Stimulated activated memory B cell treated with anti-CD40 and anti-IgM and Interleukin-4, amounts not matched to agents 10 μg/mL and 1 μg/mL and 100 μg/mL, for 72 hours (primary cell): ENCODE data around the gene MAK.
"Not testable (repeated sequence)": the region's sequence is repeated elsewhere in the genome, so short reads cannot be mapped to it uniquely, and the experiment has no call there.

Experiments used
- ATAC-seq: fragments of 150-1000 bp; cut with Tn5 transposase; 2 replicates; pipeline ENCODE4 v1.10.0; 2021
- H3K27ac Mint-ChIP-seq: one replicate; pipeline ENCODE4 v1.8.0; 2022; ENCODE audit warnings: mild to moderate bottlenecking, mixed read lengths
- H3K27me3 Mint-ChIP-seq: one replicate; pipeline ENCODE4 v1.8.0; 2022; ENCODE audit warnings: mixed read lengths
- H3K36me3 Mint-ChIP-seq: one replicate; pipeline ENCODE4 v1.8.0; 2022; ENCODE audit warnings: mixed read lengths
- H3K4me1 Mint-ChIP-seq: one replicate; pipeline ENCODE4 v1.8.0; 2022; ENCODE audit warnings: mixed read lengths
- H3K4me3 Mint-ChIP-seq: one replicate; pipeline ENCODE4 v1.8.0; 2022; ENCODE audit warnings: mild to moderate bottlenecking, moderate library complexity, mixed read lengths
- H3K9me3 Mint-ChIP-seq: one replicate; pipeline ENCODE4 v1.8.0; 2022; ENCODE audit warnings: mixed read lengths

The MAK gene

GRCh38 chr6:10834823-10835222, 3.5 kb downstream of the MAK start:
- H3K27me3 Mint-ChIP-seq, result peaks cover 44% of the 10 kb centered on the region
- no peak for ATAC-seq
- no peak overlapping the region for H3K27ac Mint-ChIP-seq
- peaks cover 4% of the 10 kb centered on the region for H3K9me3 Mint-ChIP-seq
- H3K36me3 Mint-ChIP-seq, result no peaks in the 10 kb centered on the region
- peaks cover 28% of the 10 kb centered on the region for H3K4me1 Mint-ChIP-seq
- H3K4me3 Mint-ChIP-seq, result no peak overlapping the region

- Mint-ChIP-seq H3K36me3 (no peaks in the 10 kb centered on the region), H3K4me3 (no peak overlapping the region), H3K27ac (no peak overlapping the region), H3K9me3 (peaks cover 4% of the 10 kb centered on the region), H3K4me1 (no peaks in the 10 kb centered on the region), H3K27me3 (peaks cover 27% of the 10 kb centered on the region)
- ATAC-seq, result no peak
Observed at GRCh38 chr6:10831609-10832008, 6.7 kb downstream of the MAK start.

GRCh38 chr6:10824819-10825218, 13.5 kb downstream of the MAK start:
- Mint-ChIP-seq H3K27ac (no peak overlapping the region), H3K27me3 (no peaks in the 10 kb centered on the region), H3K9me3 (no peaks in the 10 kb centered on the region), H3K4me3 (no peak overlapping the region), H3K4me1 (no peaks in the 10 kb centered on the region), H3K36me3 (no peaks in the 10 kb centered on the region)
- ATAC-seq, result no peak

GRCh38 chr6:10824297-10824696, 14.0 kb downstream of the MAK start:
- no peaks in the 10 kb centered on the region for H3K36me3 Mint-ChIP-seq
- H3K27ac Mint-ChIP-seq, result no peak overlapping the region
- ATAC-seq, result no peak
- no peaks in the 10 kb centered on the region for H3K27me3 Mint-ChIP-seq
- H3K4me1 Mint-ChIP-seq, result no peaks in the 10 kb centered on the region
- H3K9me3 Mint-ChIP-seq, result no peaks in the 10 kb centered on the region
- no peak overlapping the region for H3K4me3 Mint-ChIP-seq

GRCh38 chr6:10814176-10814575, 24.2 kb downstream of the MAK start:
- not testable (repeated sequence) for ATAC-seq, H3K27me3 Mint-ChIP-seq, H3K36me3 Mint-ChIP-seq, H3K27ac Mint-ChIP-seq, H3K9me3 Mint-ChIP-seq, H3K4me3 Mint-ChIP-seq, H3K4me1 Mint-ChIP-seq

DNA sequence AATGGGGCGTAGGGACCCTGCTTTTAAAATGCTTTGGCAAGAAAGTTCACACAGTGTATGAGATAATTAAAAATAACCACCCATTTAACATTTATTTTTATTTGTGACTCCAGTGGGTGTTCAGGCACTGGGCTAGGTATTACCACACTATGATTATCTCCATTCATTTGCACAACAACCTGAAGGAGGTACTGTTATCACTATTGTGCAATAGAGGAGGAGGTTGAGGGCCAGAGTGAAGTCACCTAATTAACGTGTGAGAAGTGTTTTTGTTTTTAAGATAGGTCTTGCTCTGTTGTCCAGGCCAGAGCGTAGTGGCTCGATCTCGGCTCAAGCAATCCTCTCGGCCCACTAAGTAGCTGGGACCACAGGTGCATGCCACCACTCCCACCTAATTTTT, 29.2 kb downstream of the MAK start:
- no peak overlapping the region for H3K27ac Mint-ChIP-seq
- no peaks in the 10 kb centered on the region for H3K27me3 Mint-ChIP-seq
- H3K9me3 Mint-ChIP-seq, result no peaks in the 10 kb centered on the region
- ATAC-seq, result no peak
- peaks cover 13% of the 10 kb centered on the region for H3K36me3 Mint-ChIP-seq
- H3K4me3 Mint-ChIP-seq, result no peak overlapping the region
- no peaks in the 10 kb centered on the region for H3K4me1 Mint-ChIP-seq

- Mint-ChIP-seq H3K4me3 (no peak overlapping the region), H3K27me3 (no peaks in the 10 kb centered on the region), H3K4me1 (no peaks in the 10 kb centered on the region), H3K27ac (no peak overlapping the region), H3K9me3 (no peaks in the 10 kb centered on the region), H3K36me3 (peaks cover 13% of the 10 kb centered on the region)
- ATAC-seq, result no peak
Observed at GRCh38 chr6:10808376-10808775, 30.0 kb downstream of the MAK start.

- Mint-ChIP-seq H3K4me1 (no peaks in the 10 kb centered on the region), H3K9me3 (no peaks in the 10 kb centered on the region), H3K4me3 (no peak overlapping the region), H3K27ac (no peak overlapping the region), H3K36me3 (peaks cover 6% of the 10 kb centered on the region), H3K27me3 (no peaks in the 10 kb centered on the region)
- peak; percentile 81 for ATAC-seq
Observed at GRCh38 chr6:10801224-10801848, 37.0 kb downstream of the MAK start.

- Mint-ChIP-seq H3K4me1 (no peaks in the 10 kb centered on the region), H3K9me3 (no peaks in the 10 kb centered on the region), H3K36me3 (peaks cover 6% of the 10 kb centered on the region), H3K4me3 (no peak overlapping the region), H3K27ac (no peak overlapping the region), H3K27me3 (no peaks in the 10 kb centered on the region)
- ATAC-seq, result no peak
Observed at GRCh38 chr6:10800810-10801209, 37.5 kb downstream of the MAK start.

GRCh38 chr6:10794239-10794638, 44.1 kb downstream of the MAK start:
- H3K27me3 Mint-ChIP-seq, result no peaks in the 10 kb centered on the region
- H3K4me3 Mint-ChIP-seq, result no peak overlapping the region
- peaks cover 34% of the 10 kb centered on the region for H3K36me3 Mint-ChIP-seq
- ATAC-seq, result no peak
- H3K9me3 Mint-ChIP-seq, result no peaks in the 10 kb centered on the region
- peaks cover 12% of the 10 kb centered on the region for H3K4me1 Mint-ChIP-seq
- H3K27ac Mint-ChIP-seq, result no peak overlapping the region

DNA sequence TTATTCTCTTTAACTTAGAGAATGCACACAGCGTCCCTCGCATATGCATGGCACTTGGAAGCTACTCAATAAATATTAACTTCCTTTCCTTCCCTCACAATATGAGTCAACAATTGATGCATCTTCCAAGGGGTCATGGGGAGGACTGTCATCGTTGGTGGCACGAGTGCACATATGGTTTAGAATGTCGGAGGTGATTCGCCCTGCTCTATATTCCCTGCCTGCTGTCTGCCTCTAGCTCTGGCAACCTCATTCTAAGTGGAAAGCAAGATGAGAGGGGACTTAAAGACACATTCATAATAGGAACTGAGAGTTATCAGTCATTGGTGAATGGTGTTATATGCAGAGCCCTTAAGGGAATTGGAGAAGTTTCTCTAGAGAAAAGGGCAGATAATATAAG, 44.6 kb downstream of the MAK start:
- peaks cover 34% of the 10 kb centered on the region for H3K36me3 Mint-ChIP-seq
- H3K27me3 Mint-ChIP-seq, result no peaks in the 10 kb centered on the region
- H3K9me3 Mint-ChIP-seq, result no peaks in the 10 kb centered on the region
- H3K27ac Mint-ChIP-seq, result no peak overlapping the region
- no peak overlapping the region for H3K4me3 Mint-ChIP-seq
- peaks cover 12% of the 10 kb centered on the region for H3K4me1 Mint-ChIP-seq
- ATAC-seq, result peak; percentile 74

DNA sequence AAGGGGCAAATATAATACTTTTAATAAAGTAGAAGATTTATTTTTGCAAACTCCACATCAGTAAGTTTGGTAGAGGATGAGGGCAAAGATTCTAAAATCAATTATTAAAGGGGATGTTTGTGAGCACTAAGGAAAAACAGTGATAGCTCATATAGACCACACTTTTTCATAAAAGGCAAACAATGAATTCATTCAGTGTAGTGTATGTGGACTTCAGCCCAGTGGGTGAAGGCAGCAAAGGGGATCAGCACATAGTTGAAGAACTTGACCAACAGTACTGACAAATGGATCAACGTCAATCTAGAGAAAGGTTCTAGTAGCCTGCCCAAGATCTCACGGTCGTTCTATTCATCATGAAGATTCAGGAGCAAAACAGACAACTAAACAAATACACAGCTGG, 45.3 kb downstream of the MAK start:
- peaks cover 12% of the 10 kb centered on the region for H3K4me1 Mint-ChIP-seq
- H3K9me3 Mint-ChIP-seq, result no peaks in the 10 kb centered on the region
- no peak for ATAC-seq
- no peak overlapping the region for H3K4me3 Mint-ChIP-seq
- no peaks in the 10 kb centered on the region for H3K27me3 Mint-ChIP-seq
- no peak overlapping the region for H3K27ac Mint-ChIP-seq
- H3K36me3 Mint-ChIP-seq, result peaks cover 34% of the 10 kb centered on the region

- no peak for ATAC-seq
- Mint-ChIP-seq H3K27ac (no peak overlapping the region), H3K4me1 (peaks cover 12% of the 10 kb centered on the region), H3K9me3 (peaks cover 1% of the 10 kb centered on the region), H3K4me3 (no peak overlapping the region), H3K27me3 (no peaks in the 10 kb centered on the region), H3K36me3 (peaks cover 36% of the 10 kb centered on the region)
Observed at GRCh38 chr6:10792101-10792500, 46.2 kb downstream of the MAK start.

- Mint-ChIP-seq H3K4me3 (no peak overlapping the region), H3K36me3 (peaks cover 40% of the 10 kb centered on the region), H3K4me1 (peaks cover 12% of the 10 kb centered on the region), H3K27ac (no peak overlapping the region), H3K27me3 (no peaks in the 10 kb centered on the region), H3K9me3 (peaks cover 3% of the 10 kb centered on the region)
- ATAC-seq, result no peak
Observed at GRCh38 chr6:10791673-10792072, 46.7 kb downstream of the MAK start.

- ATAC-seq, result no peak
- Mint-ChIP-seq H3K27ac (no peak overlapping the region), H3K4me1 (no peaks in the 10 kb centered on the region), H3K9me3 (no peaks in the 10 kb centered on the region), H3K27me3 (no peaks in the 10 kb centered on the region), H3K36me3 (peaks cover 43% of the 10 kb centered on the region), H3K4me3 (no peak overlapping the region)
Observed at GRCh38 chr6:10779076-10779475, 59.3 kb downstream of the MAK start.

GRCh38 chr6:10778230-10778629, 60.1 kb downstream of the MAK start:
- Mint-ChIP-seq H3K27ac (no peak overlapping the region), H3K9me3 (no peaks in the 10 kb centered on the region), H3K4me1 (no peaks in the 10 kb centered on the region), H3K4me3 (no peak overlapping the region), H3K27me3 (no peaks in the 10 kb centered on the region), H3K36me3 (peaks cover 39% of the 10 kb centered on the region)
- ATAC-seq, result no peak
